ENCODE measurements around the gene MYO1H. TPM values are rescaled to one million over a fixed set of nuclear protein-coding genes. Genes with fewer than 3 reads are reported as not detected.

MYO1H gene
- total RNA-seq, 1 experiment from 2014 or later: not detected

- RAD21 ChIA-PET (ENCODE audit: low non-redundant PET in 1 of 2, low total read pairs in 2 of 2, uncharacterized antibody in 2 of 2, unreplicated experiment in 2 of 2): no interaction called here
- no peak overlapping the region for H3K4me3 ChIP-seq (replicated peaks in 1 of 2; ENCODE audit: low read depth in 1 of 2, low read length in 2 of 2)
- no peak for TF ChIP-seq MAX (IDR thresholded peaks at IDR 0.05)
- TF ChIP-seq ZNF274 (IDR thresholded peaks at IDR 0.05; ENCODE audit: low read depth, low read length): no peak
- TF ChIP-seq ZFX (IDR thresholded peaks at IDR 0.05): no peak
- TF ChIP-seq SIN3A (IDR thresholded peaks at IDR 0.05; ENCODE audit: low read depth): no peak
- TF ChIP-seq SRF (IDR thresholded peaks at IDR 0.05; ENCODE audit: low read depth): no peak
- no peak for TF ChIP-seq POLR2AphosphoS5 (IDR thresholded peaks at IDR 0.05; ENCODE audit: low read depth, low read length)
- TF ChIP-seq RAD21 (IDR thresholded peaks at IDR 0.05; ENCODE audit: low read depth): no peak
- no peak for TF ChIP-seq EZH2phosphoT487 (IDR thresholded peaks at IDR 0.05; ENCODE audit: borderline replicate concordance)
- no peak for TF ChIP-seq EZH2 (IDR thresholded peaks at IDR 0.05)
- no peak for TF ChIP-seq CTCF (IDR thresholded peaks at IDR 0.05 in 2 of 3, conservative IDR thresholded peaks at IDR 0.05 in 1 of 3; ENCODE audit: borderline replicate concordance in 1 of 3, insufficient read depth in 1 of 3, low read depth in 2 of 3, low read length in 2 of 3)
- TF ChIP-seq CEBPB (IDR thresholded peaks at IDR 0.05; ENCODE audit: low read depth): no peak
- TF ChIP-seq EGR1 (IDR thresholded peaks at IDR 0.05; ENCODE audit: low read depth): no peak
- no peak for TF ChIP-seq REST (IDR thresholded peaks at IDR 0.05; ENCODE audit: low read depth)
- no peak for TF ChIP-seq CBX3 (IDR thresholded peaks at IDR 0.05; ENCODE audit: low read depth)
- no peak for TF ChIP-seq POLR2A (IDR thresholded peaks at IDR 0.05; ENCODE audit: borderline replicate concordance, extremely low read depth, insufficient read depth, insufficient read length)
- no peak for TF ChIP-seq ELF1 (IDR thresholded peaks at IDR 0.05; ENCODE audit: borderline replicate concordance, low read depth)
- TF ChIP-seq JUND (IDR thresholded peaks at IDR 0.05): no peak
- no peak for TF ChIP-seq SP1 (IDR thresholded peaks at IDR 0.05; ENCODE audit: low read depth)
- no peak for TF ChIP-seq FOSL1 (IDR thresholded peaks at IDR 0.05; ENCODE audit: low read depth)
- CTCF ChIA-PET: no interaction called here
- H3K4me2 ChIP-seq (ENCODE audit: low read length): no peak overlapping the region
- ATAC-seq (no peak), DNase-seq (ENCODE audit: low read depth, low spot score) (no peak)
- no peak overlapping the region for H3K27ac ChIP-seq (ENCODE audit: low read depth, low read length)
- H3K9me3 ChIP-seq (ENCODE audit: control insufficient read depth in 1 of 2, insufficient read depth in 1 of 2, low read depth in 1 of 2, low read length in 2 of 2): no peaks in the 10 kb centered on the region
- BruUV-seq (replicated peaks): no TSS peak
- H3K4me1 ChIP-seq (ENCODE audit: control insufficient read depth in 1 of 2, insufficient read depth in 2 of 2, low read length in 2 of 2): peaks cover 9 to 18% of the 10 kb centered on the region in 2 experiments
- peaks cover 35% of the 10 kb centered on the region for H3K79me2 ChIP-seq (ENCODE audit: insufficient read depth, low read length)
- H3K36me3 ChIP-seq (ENCODE audit: control insufficient read depth in 1 of 2, insufficient read depth in 2 of 2, low read length in 2 of 2): peaks cover 0 to 7% of the 10 kb centered on the region in 2 experiments; a peak in 1 of 4 replicates
- H3K9ac ChIP-seq (ENCODE audit: low read length): no peak overlapping the region
- intact Hi-C loops (cut with micrococcal nuclease): no loop called here
- no peaks in the 10 kb centered on the region for H3K27me3 ChIP-seq (ENCODE audit: insufficient read depth, low read length)
- H4K20me1 ChIP-seq (ENCODE audit: insufficient read depth): no peaks in the 10 kb centered on the region
- H2AFZ ChIP-seq (ENCODE audit: low read depth, low read length, poor library complexity, severe bottlenecking): no peak overlapping the region
- no peaks in the 10 kb centered on the region for H3K9me2 ChIP-seq (ENCODE audit: insufficient read depth)
- POLR2A ChIA-PET: no interaction called here
Measured at GRCh38 chr12:109480356-109480755, 132.7 kb downstream of the MYO1H start.

All from HCT116 (cell line).